MM.1S (cell line): Measurements from ENCODE around the gene POLRMT.

Experiments
- DNase-seq: peaks from one replicate; pipeline ENCODE4 v3.0.0-alpha.2; 2015
- H2AFZ ChIP-seq: fragments of 300-600 bp; sonication (generic); 2 replicates; pipeline ENCODE4 v1.6.0; 2016; ENCODE audit warnings: antibody characterized with exemption, low read length
- H3F3A ChIP-seq: fragments of 300-600 bp; sonication (generic); 2 replicates; pipeline ENCODE4 v1.6.1; 2016; ENCODE audit warnings: mild to moderate bottlenecking, antibody characterized with exemption, low read length, moderate library complexity, mixed read lengths; ENCODE audit not compliant: insufficient read depth
- H3K27ac ChIP-seq: fragments of 300-600 bp; sonication (generic); 2 replicates; pipeline ENCODE4 v1.5.1; 2016; ENCODE audit warnings: mild to moderate bottlenecking, low read length
- H3K27me3 ChIP-seq: fragments of 300-600 bp; sonication (generic); replicated peaks from 2 replicates; pipeline ENCODE4 v1.6.0; 2016; ENCODE audit warnings: low read length; ENCODE audit not compliant: insufficient read depth
- H3K36me3 ChIP-seq: fragments of 300-600 bp; sonication (generic); replicated peaks from 2 replicates; pipeline ENCODE4 v1.6.1; 2016; ENCODE audit warnings: mild to moderate bottlenecking, low read length, mixed read lengths; ENCODE audit not compliant: insufficient read depth
- H3K4me1 ChIP-seq: fragments of 300-600 bp; sonication (generic); 2 replicates; pipeline ENCODE4 v1.6.1; 2016; ENCODE audit warnings: low read length, mixed read lengths
- H3K4me2 ChIP-seq: fragments of 300-600 bp; sonication (generic); 2 replicates; pipeline ENCODE4 v1.6.0; 2016; ENCODE audit warnings: low read depth, low read length
- H3K4me3 ChIP-seq: fragments of 300-600 bp; sonication (generic); 2 replicates; pipeline ENCODE4 v1.5.1; 2016; ENCODE audit warnings: low read length, mixed read lengths
- H3K79me2 ChIP-seq: fragments of 300-600 bp; sonication (generic); 2 replicates; pipeline ENCODE4 v1.6.1; 2016; ENCODE audit warnings: mixed run types, low read length, mixed read lengths
- H3K9ac ChIP-seq: fragments of 300-600 bp; sonication (generic); 2 replicates; pipeline ENCODE4 v1.6.1; 2016; ENCODE audit warnings: low read length, mixed read lengths
- H3K9me2 ChIP-seq: fragments of 300-600 bp; sonication (generic); replicated peaks from 2 replicates; pipeline ENCODE4 v1.6.1; 2016; ENCODE audit warnings: mild to moderate bottlenecking, low read length, mixed read lengths; ENCODE audit not compliant: insufficient read depth
- H3K9me3 ChIP-seq: fragments of 300-600 bp; sonication (generic); replicated peaks from 2 replicates; pipeline ENCODE4 v1.6.1; 2016; ENCODE audit warnings: mild to moderate bottlenecking, low read length, mixed read lengths; ENCODE audit not compliant: insufficient read depth
- H4K20me1 ChIP-seq: fragments of 300-600 bp; sonication (generic); 2 replicates; pipeline ENCODE4 v1.6.1; 2016; ENCODE audit warnings: mild to moderate bottlenecking, low read length, moderate library complexity, mixed read lengths; ENCODE audit not compliant: insufficient read depth
- EZH2 ChIP-seq: fragments of 300-600 bp; sonication (generic); optimal IDR thresholded peaks from 2 replicates; pipeline ENCODE3; 2017; ENCODE audit warnings: low read depth, mild to moderate bottlenecking, antibody characterized with exemption, low read length, mixed read lengths
- EZH2phosphoT487 ChIP-seq: fragments of 300-600 bp; sonication (generic); IDR thresholded peaks from 2 replicates; pipeline ENCODE4 v1.6.1; 2018; ENCODE audit warnings: antibody characterized with exemption, low read length
- TF ChIP-seq, protein P1 (sequence below): fragments of 300-600 bp; sonication (generic); IDR thresholded peaks from 2 replicates; pipeline ENCODE4 v1.5.1; 2016; ENCODE audit warnings: antibody characterized with exemption, low read length, mixed read lengths

The POLRMT gene

DNA sequence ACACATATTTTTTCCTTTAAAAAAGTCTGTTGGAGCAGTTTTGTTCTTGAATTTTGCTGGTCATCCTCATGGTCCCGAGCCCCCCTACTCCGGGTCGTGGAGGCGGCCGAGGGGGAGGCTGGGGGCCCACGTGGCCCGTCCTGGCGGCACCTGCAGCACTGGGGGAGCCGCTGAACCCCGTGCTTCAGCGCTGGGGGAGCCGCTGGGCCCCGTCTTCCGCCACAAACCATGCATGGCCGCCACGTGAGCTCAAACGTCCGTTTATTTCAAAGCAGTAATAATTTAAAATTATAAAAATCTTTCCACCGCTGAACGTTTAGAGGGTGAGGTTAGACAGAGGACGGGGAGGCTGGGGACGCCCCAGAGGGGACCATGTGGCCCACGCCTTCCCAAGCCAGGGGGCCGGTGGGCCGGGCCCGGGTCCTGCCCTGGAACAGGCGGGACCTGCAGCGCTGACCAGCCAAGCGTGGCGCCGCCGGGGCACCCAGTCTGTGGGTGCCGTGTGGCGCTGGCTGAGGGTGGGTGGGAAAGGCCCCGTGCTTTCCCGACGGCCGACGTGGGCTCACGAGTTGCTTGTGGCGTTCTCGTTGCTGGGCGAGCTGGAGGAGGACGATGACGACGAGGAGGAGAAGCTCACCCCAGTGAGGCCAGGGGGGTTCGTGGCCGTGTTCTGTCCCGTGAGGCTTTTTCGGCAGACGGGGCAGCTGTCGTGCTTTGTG is 14.4 kb upstream of the POLRMT start:
- Histone ChIP-seq H3K36me3 (peaks cover 31% of the 10 kb centered on the region), H3K9me3 (no peaks in the 10 kb centered on the region), H3F3A (no peaks in the 10 kb centered on the region), H3K9ac (no peak overlapping the region), H3K4me2 (no peak overlapping the region), H3K27me3 (no peaks in the 10 kb centered on the region), H3K4me3 (no peak overlapping the region), H4K20me1 (peaks cover 12% of the 10 kb centered on the region), H3K9me2 (no peaks in the 10 kb centered on the region), H3K79me2 (peaks cover 40% of the 10 kb centered on the region), H3K4me1 (no peaks in the 10 kb centered on the region), H3K27ac (no peak overlapping the region), H2AFZ (no peak overlapping the region)
- TF ChIP-seq EZH2: no peak
- TF ChIP-seq EZH2phosphoT487: no peak
- TF ChIP-seq, protein P1, sequence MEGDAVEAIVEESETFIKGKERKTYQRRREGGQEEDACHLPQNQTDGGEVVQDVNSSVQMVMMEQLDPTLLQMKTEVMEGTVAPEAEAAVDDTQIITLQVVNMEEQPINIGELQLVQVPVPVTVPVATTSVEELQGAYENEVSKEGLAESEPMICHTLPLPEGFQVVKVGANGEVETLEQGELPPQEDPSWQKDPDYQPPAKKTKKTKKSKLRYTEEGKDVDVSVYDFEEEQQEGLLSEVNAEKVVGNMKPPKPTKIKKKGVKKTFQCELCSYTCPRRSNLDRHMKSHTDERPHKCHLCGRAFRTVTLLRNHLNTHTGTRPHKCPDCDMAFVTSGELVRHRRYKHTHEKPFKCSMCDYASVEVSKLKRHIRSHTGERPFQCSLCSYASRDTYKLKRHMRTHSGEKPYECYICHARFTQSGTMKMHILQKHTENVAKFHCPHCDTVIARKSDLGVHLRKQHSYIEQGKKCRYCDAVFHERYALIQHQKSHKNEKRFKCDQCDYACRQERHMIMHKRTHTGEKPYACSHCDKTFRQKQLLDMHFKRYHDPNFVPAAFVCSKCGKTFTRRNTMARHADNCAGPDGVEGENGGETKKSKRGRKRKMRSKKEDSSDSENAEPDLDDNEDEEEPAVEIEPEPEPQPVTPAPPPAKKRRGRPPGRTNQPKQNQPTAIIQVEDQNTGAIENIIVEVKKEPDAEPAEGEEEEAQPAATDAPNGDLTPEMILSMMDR: no peak
- no peak for DNase-seq

DNA sequence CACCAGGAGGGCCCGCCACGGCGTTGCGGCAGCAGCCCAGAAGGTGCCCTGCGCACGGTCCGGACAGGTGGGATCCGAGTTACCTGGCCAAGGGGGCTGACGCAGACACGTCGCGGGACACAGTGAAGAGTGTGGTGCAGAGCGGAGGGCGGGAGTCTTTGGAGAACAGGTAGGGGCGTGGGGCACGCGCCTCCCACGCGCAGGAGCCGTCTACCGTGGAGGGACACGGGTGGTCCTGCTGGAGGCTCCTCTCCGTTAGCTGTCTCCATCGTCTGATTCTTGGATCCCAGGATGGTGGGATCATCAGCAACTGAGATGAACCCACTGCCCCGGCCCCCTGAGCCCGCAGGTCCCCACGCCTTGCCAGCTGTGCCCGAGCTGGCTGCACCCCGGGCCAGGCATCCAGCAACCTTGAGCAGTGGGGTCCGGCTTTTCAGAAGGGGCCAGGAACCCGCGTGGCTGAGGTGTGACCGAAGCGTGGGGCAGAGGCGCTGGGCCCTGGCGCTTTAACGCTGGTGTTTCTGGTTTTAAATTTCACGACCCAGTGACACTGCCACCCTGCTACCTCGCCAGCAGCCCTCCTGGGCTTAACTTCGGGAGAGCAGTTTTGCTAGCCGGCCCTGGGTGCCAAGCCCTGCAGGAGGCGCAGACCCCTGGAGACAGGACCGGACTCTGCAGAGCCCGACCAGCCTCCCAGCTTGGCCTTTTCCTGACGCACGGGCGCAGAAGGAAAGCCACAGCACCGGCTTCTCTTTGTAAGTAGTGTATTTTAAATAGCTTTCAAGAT is 13.6 kb upstream of the POLRMT start:
- H3K4me2 ChIP-seq: no peak overlapping the region
- no peak overlapping the region for H3K27ac ChIP-seq
- no peaks in the 10 kb centered on the region for H3K9me3 ChIP-seq
- no peaks in the 10 kb centered on the region for H3F3A ChIP-seq
- no peaks in the 10 kb centered on the region for H3K4me1 ChIP-seq
- H3K79me2 ChIP-seq: peaks cover 33% of the 10 kb centered on the region
- no peaks in the 10 kb centered on the region for H3K9me2 ChIP-seq
- no peak overlapping the region for H2AFZ ChIP-seq
- no peaks in the 10 kb centered on the region for H3K27me3 ChIP-seq
- H3K4me3 ChIP-seq: no peak overlapping the region
- DNase-seq: no peak
- peaks cover 5% of the 10 kb centered on the region; the same call in 1 of the 2 replicates for H4K20me1 ChIP-seq
- no peak overlapping the region for H3K9ac ChIP-seq
- peaks cover 24% of the 10 kb centered on the region for H3K36me3 ChIP-seq
- no peak for TF ChIP-seq EZH2
- no peak for TF ChIP-seq EZH2phosphoT487
- TF ChIP-seq, protein P1: no peak

DNA sequence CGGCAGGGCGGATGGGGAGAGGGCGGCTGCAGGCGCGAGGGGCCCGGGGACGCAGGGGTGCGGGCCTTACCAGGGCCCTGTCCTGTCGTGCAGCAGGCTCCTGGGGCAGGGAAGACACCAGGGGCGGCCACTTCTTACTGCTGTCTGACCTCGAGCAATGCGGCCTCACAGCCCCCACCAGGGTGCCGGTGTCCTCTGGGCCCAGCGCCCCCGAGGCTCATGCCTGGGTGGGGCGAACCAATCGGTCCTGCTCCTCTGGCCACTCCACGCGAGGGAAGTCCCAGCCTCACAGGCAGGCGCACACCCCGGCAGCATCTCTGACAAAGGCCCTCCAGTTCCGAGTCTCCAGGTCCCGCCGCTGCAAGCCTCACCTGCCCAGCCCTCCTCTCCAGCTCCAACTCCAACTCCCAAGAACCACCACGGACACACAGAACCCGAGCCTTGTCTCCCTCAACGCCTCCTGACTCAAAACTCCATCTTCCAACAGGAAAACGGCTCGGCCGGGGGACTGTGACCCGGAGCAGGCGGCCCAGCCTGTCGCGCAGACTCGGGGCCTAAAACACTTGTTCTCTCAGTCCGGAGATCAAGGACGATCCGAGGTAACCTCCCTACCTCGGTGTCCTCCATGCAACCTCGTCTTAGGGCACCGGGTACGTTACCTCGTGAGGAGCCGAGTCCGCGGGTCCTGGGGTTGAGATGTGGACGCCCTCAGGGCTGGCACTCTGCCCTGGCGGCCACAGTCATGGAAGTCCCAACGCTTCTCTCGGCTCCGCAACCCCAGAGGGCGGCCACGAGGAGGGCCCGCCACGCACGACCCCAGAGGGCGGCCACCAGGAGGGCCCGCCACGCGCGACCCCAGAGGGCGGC is 12.8 kb upstream of the POLRMT start:
- H3K9ac ChIP-seq: no peak overlapping the region
- peaks cover 24% of the 10 kb centered on the region for H3K79me2 ChIP-seq

More for the DNA sequence above, 12.8 kb upstream of the POLRMT start:
- Histone ChIP-seq H2AFZ (no peak overlapping the region), H3K4me3 (no peak overlapping the region), H3K9me2 (no peaks in the 10 kb centered on the region), H3K9me3 (no peaks in the 10 kb centered on the region), H4K20me1 (no peaks in the 10 kb centered on the region), H3K27me3 (no peaks in the 10 kb centered on the region), H3K36me3 (peaks cover 19% of the 10 kb centered on the region), H3K4me1 (no peaks in the 10 kb centered on the region), H3K27ac (no peak overlapping the region), H3F3A (no peaks in the 10 kb centered on the region), H3K4me2 (no peak overlapping the region)
- TF ChIP-seq EZH2: no peak
- DNase-seq: no peak
